Forelimb muscle (tissue), 1 donor: ENCODE results near the gene MEG3. TPM values are rescaled to one million over a fixed set of nuclear protein-coding genes. Genes with fewer than 3 reads are reported as not detected.
A peak's percentile ranks its signal among the peaks of the same experiment; 100 is the strongest.
"Not testable (repeated sequence)": the region's sequence is repeated elsewhere in the genome, so short reads cannot be mapped to it uniquely, and the experiment has no call there.

ENCODE experiments used
- DNase-seq: peaks from one replicate; pipeline ENCODE4 v3.0.0-alpha.2; 2013; ENCODE audit warnings: low read depth
- polyA plus RNA-seq: library from polyadenylated mRNA; unstranded; fragments of 120-200 nt; gene quantifications from one replicate; pipeline ENCODE4 v1.2.1, GENCODE V29; 2013; ENCODE audit not compliant: insufficient read length

Gene MEG3
- polyA plus RNA-seq, 1 donor, result 6,363 TPM

DNA sequence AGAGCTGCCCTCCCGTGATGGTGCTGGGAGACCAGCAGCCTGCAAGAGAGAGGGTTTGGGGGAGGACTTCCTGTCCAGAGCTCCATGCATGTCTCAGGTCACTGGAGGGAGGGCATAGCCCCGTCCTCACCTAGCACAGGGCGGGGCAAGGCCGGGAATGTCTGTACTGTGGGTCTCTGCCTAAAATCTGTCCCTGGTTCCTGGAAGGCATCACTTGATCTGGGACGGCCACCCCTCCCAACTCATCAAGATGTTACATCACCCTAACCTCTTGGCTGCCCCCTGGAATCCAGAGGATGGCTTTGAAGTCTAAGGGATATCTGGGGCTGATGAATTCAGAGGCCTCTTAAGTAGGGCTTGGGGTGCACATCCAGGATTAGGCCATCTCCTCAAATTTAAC lies 37.0 kb upstream of the MEG3 start:
- DNase-seq, result no peak

DNA sequence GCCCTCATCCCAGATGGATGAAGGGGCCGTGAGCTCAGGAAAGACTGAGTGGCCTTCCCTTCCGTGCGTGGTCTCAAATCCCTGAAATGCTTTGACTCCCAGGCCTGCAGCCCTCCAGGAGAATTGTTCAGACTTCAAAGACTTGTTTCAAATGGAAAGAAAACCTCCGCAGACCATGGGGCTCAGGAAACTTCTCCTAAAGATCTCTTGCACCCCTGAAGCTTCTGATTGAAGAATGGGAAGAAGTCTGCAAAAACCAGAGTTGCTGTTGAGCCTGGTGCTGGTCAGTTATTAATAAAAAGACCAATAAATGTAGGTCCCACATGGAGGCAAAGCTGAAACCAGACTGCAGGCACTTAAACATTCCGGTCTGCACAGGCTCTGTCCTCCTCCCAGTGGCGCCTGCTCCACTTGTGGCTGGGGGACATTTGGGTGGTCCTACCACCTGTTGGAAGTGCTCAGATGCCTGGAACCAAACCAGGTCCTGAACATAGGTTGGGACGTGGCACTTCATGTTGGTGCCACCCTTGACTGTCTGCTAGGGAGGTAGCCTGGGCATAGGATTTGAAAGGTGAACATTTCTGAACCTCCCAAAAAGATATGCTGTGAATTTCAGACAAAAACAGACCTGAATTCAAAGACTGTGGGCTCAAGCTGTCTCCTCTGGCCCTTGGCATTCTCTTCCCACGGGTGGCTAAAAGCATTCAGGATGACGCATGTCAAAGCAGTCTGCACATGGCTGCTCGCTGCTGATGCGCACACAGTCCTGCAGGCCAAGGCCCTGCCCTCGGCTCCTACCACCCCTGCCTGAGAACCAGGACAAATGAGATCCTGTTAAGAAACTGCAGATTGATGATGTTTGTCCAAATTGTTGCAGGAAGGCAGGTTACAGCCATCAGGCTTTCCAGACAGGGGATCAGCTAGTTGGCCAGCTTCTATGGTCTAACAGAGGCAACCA lies 36.2 kb upstream of the MEG3 start:
- DNase-seq, result no peak

DNA sequence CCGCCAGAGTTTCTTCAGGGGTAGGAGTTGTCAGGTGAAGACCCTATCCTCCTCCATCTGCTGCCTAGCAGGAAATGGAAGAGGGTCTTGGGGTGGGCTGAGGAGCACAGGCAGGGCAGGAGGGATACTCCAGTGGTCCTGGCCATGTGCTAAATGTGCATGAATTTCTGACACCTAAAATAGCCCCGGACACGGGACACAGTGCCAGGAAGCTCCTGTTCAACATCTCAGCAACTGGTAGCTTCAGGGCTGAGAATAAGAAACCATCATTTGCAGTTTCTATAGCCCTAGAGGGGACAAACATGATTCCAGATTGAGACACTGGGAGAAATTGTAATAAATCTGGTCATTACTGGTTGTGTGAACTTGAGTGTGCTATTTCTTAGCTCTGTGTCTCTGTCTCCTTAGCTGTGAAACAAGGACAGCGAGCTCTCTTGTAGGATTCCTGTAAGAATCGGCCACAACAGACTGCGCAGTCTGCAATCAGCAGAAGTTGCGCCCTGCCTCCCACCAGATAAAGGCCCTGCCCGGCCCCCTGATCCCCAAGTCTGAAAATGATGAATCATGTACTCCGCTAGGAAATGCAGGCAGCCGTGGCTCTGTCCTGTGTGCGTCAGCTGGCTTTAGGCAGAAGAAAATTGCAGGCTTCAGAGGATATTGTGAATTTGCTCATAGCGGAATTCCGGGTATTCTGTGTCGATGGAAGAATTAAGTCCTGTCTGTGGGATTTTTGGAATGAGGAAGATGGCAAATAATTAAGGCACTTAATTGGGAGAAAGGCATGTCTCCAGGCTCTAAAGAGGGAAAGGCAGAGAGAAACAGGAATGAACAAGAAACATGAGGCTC lies 35.2 kb upstream of the MEG3 start:
- DNase-seq, result no peak

DNA sequence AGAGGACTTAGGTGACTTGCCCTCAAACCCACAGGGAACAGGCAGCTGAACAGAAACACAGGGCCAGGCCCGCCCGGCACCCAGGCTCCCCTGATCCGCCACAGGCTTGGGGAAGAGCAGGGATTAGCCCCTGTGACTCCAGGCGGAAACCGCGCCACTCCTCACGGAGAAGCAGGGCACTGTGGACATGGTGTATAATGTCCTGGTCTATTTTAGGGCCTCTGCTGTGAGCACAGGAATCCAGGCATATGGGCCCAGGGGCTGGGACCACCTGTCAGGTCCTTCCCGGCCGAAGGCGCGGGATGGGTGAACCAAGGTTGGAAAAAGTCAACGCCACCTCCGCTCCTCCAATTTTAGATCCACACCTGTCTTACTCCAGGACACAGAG lies 34.6 kb upstream of the MEG3 start:
- no peak for DNase-seq

DNA sequence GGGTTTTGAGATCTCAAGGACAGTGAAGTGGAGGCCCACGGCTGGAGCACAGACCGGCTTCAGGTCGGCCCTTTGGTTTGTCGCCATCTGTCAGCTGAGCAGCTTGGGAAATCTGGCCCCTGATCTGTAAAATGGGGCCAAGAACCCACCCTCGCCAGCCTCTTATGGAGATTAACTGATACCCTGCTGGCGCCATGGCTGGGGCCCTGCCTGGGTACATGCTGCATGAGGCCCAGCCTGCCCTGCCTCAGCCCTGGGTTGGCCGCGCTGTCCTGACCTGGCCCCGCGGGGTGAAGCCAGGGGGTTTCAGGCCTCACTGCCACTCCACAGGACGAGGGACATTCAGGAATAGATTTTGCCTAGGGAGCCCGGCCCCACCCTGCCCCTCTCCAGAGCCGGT lies 33.9 kb upstream of the MEG3 start:
- DNase-seq, result no peak

DNA sequence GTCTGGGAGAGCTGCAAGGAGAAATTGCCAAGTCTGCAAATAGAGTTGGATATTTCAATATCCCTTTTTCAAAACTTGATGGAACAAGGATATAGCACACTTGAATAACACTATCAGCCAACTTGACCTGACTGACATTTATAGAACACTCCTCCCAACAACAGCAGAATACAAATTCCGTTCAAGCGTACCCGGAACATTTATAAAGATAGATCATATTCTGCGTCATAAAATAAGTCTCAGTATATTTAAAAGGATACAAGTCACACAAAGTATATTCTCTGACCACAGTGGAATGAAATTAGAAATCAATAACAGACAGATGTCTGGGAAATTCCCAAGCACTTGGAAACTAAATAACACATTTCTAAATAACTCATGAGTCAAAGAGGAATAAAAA lies 29.0 kb upstream of the MEG3 start:
- DNase-seq, result peak; percentile 67

DNA sequence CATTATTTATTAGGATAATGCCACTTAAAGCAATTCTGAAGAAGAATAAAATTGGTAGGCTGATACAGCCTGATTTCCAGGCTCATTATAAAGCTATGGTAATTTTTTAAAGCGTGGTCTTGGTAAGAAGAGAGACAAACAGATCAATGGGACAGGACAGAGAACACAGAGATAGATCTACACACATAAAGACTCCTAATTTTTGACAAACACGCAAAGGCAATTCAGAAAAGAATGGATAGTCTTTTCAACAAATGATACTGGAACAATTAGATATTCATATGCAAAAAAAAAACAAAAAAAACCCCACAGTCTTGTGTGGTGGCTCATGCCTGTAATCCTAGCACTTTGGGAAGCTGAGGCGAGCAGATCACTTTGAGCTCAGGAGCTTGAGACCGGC lies 25.9 kb upstream of the MEG3 start:
- DNase-seq, result no peak

DNA sequence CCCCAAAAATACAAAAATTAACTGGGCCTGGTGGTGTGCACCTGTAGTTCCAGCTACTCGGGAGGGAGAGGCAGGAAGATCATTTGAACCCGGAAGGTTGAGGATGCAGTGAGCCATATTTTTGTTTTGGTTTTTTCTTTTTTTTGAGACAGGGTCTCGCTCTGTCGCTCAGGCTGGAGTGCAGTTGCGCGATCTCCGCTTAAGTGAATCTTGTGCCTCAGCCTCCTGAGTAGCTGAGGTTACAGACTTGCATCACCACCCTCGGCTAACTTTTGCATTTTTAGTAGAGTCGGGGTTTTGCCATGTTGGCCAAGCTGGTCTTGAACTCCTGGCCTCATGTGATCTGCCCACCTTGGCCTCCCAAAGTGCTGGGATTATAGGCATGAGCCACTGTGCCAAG lies 24.5 kb upstream of the MEG3 start:
- DNase-seq, result not testable (repeated sequence)

DNA sequence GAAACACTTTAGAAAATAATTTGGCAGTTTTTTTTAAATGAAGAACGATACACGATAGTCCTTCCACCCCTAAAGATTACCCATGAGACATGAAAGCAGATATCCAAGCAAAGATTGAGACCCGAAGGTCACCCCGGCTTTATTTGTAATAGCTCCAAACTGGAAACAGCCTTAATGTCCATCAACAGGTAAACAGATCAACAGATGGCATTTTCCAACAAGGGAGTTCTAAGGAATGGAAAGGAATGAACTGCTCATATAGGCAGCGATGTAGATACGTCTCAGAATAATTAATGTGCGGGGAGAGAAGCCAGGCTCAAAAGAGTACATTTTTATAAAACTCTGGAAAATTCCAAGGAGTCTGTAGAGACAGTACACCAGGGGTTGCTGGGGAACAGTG lies 23.7 kb upstream of the MEG3 start:
- DNase-seq, result no peak

DNA sequence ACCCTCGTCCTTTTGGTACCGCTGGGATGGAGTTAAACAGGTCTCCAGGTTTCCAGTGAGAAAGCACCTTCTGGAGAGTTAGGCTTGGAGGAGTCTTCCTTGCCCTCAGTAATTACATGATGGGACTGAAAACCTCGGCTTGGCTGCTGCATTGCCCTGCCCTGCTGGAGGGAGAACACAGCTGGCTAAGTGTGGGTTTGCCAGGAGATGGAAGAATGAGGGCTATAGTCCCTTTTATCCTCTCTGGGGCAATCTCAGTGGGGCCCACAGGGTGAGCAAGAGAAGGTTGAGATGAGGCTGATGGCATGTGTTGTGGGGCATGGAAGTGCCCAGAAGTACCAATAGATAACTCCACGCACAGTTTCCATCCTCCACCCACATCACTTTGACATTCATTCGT lies 23.2 kb upstream of the MEG3 start:
- no peak for DNase-seq

DNA sequence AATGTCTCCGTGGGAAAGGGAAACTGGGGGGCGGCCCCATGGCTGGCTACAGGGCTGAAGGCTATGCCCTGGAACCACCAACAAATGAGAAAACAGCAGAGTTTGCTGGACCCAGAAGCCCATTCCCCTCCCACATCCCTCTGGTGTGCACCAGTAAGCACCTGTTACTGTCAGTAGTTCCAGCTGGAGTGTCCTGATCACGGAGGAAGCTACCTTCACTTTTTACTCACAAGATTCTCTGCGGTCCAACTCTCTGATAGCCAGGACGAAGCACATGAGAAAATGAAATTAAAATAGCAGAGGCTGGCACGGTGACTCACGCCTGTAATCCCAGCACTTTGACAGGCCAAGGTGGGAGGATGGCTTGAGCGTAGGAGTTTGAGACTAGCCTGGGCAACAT lies 22.7 kb upstream of the MEG3 start:
- DNase-seq, result no peak

DNA sequence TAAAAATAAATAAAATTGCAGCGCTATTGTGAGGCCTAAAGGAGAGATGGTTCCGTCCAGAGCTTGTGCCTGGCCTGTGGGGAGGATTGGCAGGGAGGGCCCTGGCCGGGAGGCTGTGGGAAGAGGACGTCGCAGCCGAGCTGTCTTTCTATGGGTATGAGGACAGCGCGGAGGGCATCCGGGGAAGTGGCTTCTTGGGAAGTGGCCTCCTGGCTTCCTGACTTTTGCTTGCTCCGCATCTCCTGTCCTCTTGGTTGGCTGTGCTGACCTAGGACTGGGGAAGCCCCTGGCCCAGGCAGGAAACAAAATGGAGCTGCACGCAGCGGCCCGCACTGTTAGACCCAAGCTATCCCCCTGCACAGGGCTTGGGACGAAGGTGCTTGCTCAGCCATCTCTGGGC lies 22.2 kb upstream of the MEG3 start:
- no peak for DNase-seq

DNA sequence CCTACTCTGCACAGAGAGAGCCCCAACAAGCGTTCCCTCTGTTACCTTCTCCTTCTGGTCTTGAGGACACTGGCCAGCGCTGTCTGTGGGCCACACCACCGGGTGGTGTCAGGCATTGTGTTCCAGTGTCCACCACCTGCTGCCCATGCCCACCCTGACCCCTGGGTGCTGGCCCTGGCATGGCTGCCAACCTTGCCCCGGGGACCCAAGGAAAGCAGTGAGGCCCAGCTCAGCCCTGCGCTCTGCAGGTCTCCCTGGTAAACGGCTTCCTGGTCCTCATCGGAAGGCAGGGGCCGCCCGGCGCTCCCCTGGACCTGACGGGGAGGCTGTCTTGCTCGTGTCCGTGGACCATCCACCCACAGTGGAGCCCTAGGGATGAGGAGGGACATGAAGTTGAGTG lies 21.8 kb upstream of the MEG3 start:
- no peak for DNase-seq

DNA sequence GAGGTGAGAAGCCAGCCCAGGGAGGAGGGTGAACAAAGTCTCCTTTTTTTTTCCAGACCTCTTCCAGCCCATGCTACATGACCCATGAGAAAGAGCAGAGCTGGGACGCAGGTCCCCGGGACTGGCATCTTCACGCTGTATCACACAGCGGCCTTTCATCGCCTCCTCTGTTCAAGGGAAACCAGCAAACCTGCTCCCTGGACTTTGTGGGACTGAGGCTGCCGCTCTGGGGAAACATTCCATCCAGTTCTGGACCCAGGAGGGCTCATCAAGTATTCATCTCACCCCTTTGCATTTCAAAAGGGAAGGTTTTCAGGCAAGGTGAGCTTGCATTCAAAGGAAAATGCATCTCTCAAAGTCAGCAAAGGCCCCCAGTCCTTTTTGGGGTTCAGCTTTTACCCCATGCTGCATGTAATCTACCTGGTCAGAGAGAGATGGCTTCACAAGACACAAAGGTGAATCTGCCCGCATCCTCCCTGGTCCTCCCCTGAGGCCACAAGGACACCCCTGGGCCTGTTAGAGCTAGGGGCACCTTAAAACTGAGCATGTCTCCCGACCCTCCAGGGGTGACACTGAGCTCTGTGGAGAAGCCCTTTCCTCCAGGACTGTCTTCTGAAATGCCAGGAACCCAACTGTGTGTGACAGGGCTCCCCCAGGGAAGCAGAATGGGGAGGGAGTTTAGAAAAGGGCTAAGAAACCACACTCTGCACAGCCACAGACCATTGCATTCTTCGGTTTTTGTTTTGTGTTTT lies 21.2 kb upstream of the MEG3 start:
- no peak for DNase-seq

DNA sequence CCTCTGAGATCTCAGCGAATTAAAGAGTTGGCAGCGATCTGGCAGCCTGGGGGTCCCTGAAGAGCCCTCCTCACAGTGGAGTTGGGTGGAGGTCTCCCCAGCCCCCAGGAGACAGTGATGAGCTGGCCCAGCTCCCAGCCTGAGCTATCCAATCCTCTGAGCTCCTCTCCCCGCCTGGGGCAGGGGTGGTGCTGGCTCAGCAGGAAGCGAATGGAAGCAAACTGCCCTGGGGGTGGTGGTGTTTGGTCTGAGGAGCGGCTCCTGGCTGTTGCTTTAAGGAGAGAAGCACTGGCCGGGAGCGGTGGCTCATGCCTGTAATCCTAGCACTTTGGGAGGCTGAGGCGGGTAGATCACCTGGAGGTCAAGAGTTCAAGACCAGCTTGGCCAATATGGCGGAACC lies 19.5 kb upstream of the MEG3 start:
- DNase-seq, result no peak

DNA sequence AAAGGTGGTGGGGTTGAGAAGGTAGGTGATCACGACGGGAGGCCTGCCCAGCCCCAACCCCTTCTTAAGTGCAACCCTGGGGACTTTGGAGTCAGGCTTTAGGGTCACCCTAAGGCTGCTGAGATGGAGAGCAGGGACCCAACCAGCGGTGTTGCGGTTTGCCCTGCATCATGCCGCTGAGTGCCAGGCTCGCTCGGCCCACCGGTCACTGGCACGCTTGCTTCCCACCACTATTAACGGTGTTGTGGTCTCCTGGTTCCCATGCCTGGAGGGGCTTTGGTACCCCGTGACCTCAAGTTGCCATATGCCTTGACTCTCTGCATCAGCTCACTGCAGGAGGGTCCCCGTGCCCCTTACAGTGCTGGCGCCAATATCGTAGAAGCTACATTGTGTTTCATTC lies 18.4 kb upstream of the MEG3 start:
- DNase-seq, result no peak

DNA sequence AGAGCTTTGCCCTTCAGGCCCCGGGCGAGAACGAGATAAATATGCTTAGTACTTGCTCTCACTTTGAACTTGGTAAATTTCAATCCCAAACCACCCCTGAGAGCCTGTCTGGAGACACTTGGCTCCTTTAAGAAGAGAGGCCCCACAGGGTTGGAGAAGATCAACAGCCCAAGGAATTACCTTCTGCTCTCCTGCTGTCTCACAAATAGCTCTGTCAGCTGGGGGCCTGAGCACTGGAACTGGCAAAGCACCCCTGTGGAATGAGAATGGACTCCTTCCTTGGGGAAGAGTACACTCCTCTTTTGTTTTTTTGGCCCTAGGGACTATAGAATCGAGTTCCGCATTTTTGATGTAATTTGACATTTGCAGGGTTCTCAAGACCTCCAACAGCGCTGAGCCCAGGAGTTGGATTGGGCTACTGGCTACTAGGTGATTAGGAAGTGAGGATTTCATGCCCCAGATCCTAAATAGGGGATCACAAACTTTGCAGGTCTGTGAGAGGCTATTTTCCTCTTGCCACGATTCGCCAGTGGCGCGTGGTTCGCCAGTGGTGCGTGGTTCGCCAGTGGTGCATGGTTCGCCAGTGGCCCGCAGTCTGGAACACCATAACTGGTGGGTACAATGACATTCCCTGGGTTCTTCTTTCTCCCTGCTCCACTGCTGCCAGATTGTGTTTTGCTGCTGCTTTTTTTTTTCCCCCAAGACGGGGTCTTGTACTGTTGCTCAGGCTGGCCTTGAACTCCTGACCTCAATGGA lies 17.8 kb upstream of the MEG3 start:
- DNase-seq, result no peak

DNA sequence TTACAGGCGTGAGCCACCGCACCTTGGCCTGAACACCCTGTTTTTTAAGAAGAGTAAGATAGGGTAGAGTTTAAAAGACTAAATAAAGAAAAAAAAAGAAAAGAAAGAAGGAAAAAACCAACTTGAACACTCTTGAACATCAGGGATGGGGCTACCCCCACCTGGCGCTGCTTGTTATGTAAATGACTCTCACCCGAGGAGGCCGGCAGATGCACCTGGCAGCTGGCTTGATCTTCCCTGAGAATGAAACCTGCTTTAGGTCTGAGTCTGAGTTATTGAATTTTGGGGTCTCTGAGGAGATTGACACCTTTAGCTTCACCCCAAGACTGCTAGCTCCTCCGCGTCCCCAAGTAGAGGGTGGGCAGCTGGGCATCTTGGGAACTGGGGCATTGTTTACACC lies 15.5 kb upstream of the MEG3 start:
- DNase-seq, result no peak

DNA sequence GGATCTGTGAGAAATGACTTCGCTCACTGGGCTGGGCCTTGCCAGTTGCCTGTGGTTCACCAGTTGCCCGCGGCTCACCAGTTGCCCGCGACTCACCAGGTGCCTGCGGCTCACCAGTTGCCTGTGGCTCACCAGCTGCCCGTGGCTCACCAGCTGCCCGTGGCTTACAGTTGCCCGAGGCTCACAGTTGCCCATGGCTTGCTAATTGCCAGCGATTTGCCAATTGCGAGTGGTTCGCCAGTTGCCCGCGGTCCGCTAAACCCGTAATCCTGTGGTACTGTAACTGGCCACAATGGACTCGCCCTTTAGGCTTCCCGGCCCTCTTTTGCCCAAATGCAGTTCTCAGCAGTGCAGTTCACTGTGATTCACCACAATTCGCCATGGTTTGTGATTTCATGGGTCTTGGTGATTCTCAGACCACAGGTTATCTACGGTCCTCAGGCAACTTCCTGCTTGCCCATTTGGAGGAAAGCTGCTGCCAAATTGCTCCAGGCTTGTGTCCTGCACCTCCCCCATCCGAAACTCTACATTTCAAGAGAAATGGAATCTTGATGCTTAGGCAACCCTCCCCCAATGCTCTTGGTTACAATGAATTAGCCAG lies 15.0 kb upstream of the MEG3 start:
- DNase-seq, result no peak

DNA sequence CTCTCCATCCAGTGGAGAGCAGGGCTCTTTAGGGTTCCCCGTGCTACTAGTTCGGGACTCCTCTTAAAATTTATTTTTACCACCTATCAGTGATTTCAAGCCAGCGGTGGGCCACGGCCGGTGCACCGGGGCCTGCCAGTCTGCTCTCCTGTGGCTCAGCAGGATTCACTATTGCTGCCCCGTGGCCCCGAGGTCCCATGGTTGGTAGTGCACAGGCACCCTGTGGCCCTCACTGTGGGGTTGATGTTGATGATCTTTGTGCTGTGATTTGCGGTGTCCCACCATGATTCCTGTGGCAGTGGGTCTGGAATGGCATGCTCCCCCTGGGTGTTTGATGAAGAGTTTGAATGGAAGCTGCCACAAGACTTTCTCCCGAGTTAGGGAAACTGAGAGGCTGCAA lies 12.6 kb upstream of the MEG3 start:
- no peak for DNase-seq
